NOMO-1 treated with DMSO at 0.1 percent for 48 hours (cell line): ENCODE data around the gene CCDC148.

Source experiments
- DNase-seq: peaks from one replicate; lab custom pipeline; 2025; ENCODE audit not compliant: unreplicated experiment; lab: John Stamatoyannopoulos, UW

CCDC148 gene

GRCh38 chr2:158182676-158183295, 273.8 kb downstream of the CCDC148 start:
- DNase-seq, result no peak

- DNase-seq, result no peak
Observed at GRCh38 chr2:158181171-158181570, 275.4 kb downstream of the CCDC148 start.

- peak; percentile 48 for DNase-seq
Observed at GRCh38 chr2:158179660-158180059, 276.9 kb downstream of the CCDC148 start.

- peak; percentile 41 for DNase-seq
Observed at GRCh38 chr2:158178646-158179045, 277.9 kb downstream of the CCDC148 start.

- DNase-seq, result no peak
Observed at GRCh38 chr2:158174956-158175355, 281.6 kb downstream of the CCDC148 start.

- peak; percentile 38 for DNase-seq
Observed at GRCh38 chr2:158174495-158174894, 282.1 kb downstream of the CCDC148 start.

GRCh38 chr2:158172719-158173118, 283.8 kb downstream of the CCDC148 start:
- no peak for DNase-seq

GRCh38 chr2:158154596-158154995, 302.0 kb downstream of the CCDC148 start:
- DNase-seq, result no peak

GRCh38 chr2:158153270-158154015, 303.1 kb downstream of the CCDC148 start:
- no peak for DNase-seq

- DNase-seq, result no peak
Observed at GRCh38 chr2:158144914-158145625, 311.5 kb downstream of the CCDC148 start.

GRCh38 chr2:158143703-158144360, 312.7 kb downstream of the CCDC148 start:
- DNase-seq, result no peak

- DNase-seq, result peak; percentile 98
Observed at GRCh38 chr2:158142568-158143332, 313.8 kb downstream of the CCDC148 start.

GRCh38 chr2:158142165-158142564, 314.4 kb downstream of the CCDC148 start:
- DNase-seq, result peak; percentile 73

- DNase-seq, result no peak
Observed at GRCh38 chr2:158140201-158140600, 316.4 kb downstream of the CCDC148 start.

GRCh38 chr2:158138255-158138654, 318.3 kb downstream of the CCDC148 start:
- no peak for DNase-seq

GRCh38 chr2:158135096-158135495, 321.5 kb downstream of the CCDC148 start:
- no peak for DNase-seq

GRCh38 chr2:158134655-158135054, 321.9 kb downstream of the CCDC148 start:
- DNase-seq, result no peak

GRCh38 chr2:158134055-158134454, 322.5 kb downstream of the CCDC148 start:
- no peak for DNase-seq

- no peak for DNase-seq
Observed at GRCh38 chr2:158131919-158132566, 324.5 kb downstream of the CCDC148 start.

- no peak for DNase-seq
Observed at GRCh38 chr2:158131483-158131912, 325.1 kb downstream of the CCDC148 start.
